ENCODE data around the gene SREBF2. TPM values are rescaled to one million over a fixed set of nuclear protein-coding genes. Genes with fewer than 3 reads are reported as not detected.

SREBF2 gene
- total and polyA plus RNA-seq, 2 of the 13 experiments (the other 11 are each of a cell fraction or from before 2014, with no cell fraction given) = 53.8 to 72.6 TPM

- CTCF ChIA-PET (ENCODE audit: low intra/inter-chr PET ratio, low total read pairs) = no interaction called here
- in situ Hi-C loops (cut with HindIII; ENCODE audit: extremely low pct_ligation_motif_present, low pct_unique_long_range_greater_than_20kb) (no loop called here), intact Hi-C loops (cut with micrococcal nuclease; ENCODE audit: unreplicated experiment) (loop anchor here (5.0 kb wide), 1 partner anchor 37 kb away; no protein-coding TSS in a partner anchor)
- peaks cover 1 to 45% of the 10 kb centered on the region in 2 experiments; a peak in 4 of 5 replicates for H3K36me3 ChIP-seq (replicated peaks in 1 of 2; ENCODE audit: control insufficient read depth in 1 of 2, insufficient read depth in 2 of 2, low read length in 2 of 2)
- no peak overlapping the region for H3K4me3 ChIP-seq (replicated peaks in 1 of 3; ENCODE audit: insufficient read depth in 1 of 3, low read depth in 2 of 3, low read length in 3 of 3)
- 93% methylated on average over 5 of the region's 5 CpGs for WGBS (ENCODE audit: low lambda C conversion rate)
- H2AFZ ChIP-seq (ENCODE audit: low read length) = no peak overlapping the region
- H3K4me2 ChIP-seq (ENCODE audit: low read depth, low read length) = no peak overlapping the region
- DNase-seq (ENCODE audit: low spot score) (no peak), FAIRE-seq (no peak), ATAC-seq (no peak)
- no peaks in the 10 kb centered on the region for H3K4me1 ChIP-seq (ENCODE audit: insufficient read depth, low read length)
- H4K20me1 ChIP-seq (ENCODE audit: insufficient read depth, low read length) = no peaks in the 10 kb centered on the region
- no peaks in the 10 kb centered on the region for H3K9me3 ChIP-seq (ENCODE audit: low read length)
- no peaks in the 10 kb centered on the region for H3K27me3 ChIP-seq (ENCODE audit: control insufficient read depth in 1 of 2, insufficient read depth in 2 of 2, low read length in 2 of 2)
- TF ChIP-seq IRF9 (CRISPR knock-in tag; IDR thresholded peaks at IDR 0.05; ENCODE audit: borderline replicate concordance) = no peak
- peak; percentile 2 to 52; a peak in 2 of 4 replicates for TF ChIP-seq MAFK (conservative IDR thresholded peaks at IDR 0.05 in 1 of 2, IDR thresholded peaks at IDR 0.05 in 1 of 2; ENCODE audit: low read length in 2 of 2)
- no peak overlapping the region for H3K9ac ChIP-seq (ENCODE audit: insufficient read depth, low read depth, low read length)
- no peaks in the 10 kb centered on the region for H3K79me2 ChIP-seq (ENCODE audit: insufficient read depth, low read length)
- POLR2A ChIA-PET = no interaction called here
- H3K27ac ChIP-seq (ENCODE audit: extremely low read length, insufficient read depth, low read length) = no peak overlapping the region
- no TSS peak for BruUV-seq (replicated peaks)
These were observed 12.5 kb upstream of the SREBF2 start for GRCh38 chr22:41820447-41820846.

GRCh38 chr22:41821471-41822316 is 11.2 kb upstream of the SREBF2 start:
- H4K20me1 ChIP-seq (ENCODE audit: insufficient read depth, low read length) = no peaks in the 10 kb centered on the region

More at GRCh38 chr22:41821471-41822316, 11.2 kb upstream of the SREBF2 start:
- Histone ChIP-seq H3K4me1 (ENCODE audit: insufficient read depth, low read length) (no peaks in the 10 kb centered on the region), H3K79me2 (ENCODE audit: insufficient read depth, low read length) (no peaks in the 10 kb centered on the region), H3K9ac (ENCODE audit: insufficient read depth, low read depth, low read length) (no peak overlapping the region), H3K36me3 (replicated peaks in 1 of 2; ENCODE audit: control insufficient read depth in 1 of 2, insufficient read depth in 2 of 2, low read length in 2 of 2) (peaks cover 1 to 38% of the 10 kb centered on the region in 2 experiments; a peak in 4 of 5 replicates), H3K27ac (ENCODE audit: extremely low read length, insufficient read depth, low read length) (no peak overlapping the region), H3K4me3 (replicated peaks in 1 of 3; ENCODE audit: insufficient read depth in 1 of 3, low read depth in 2 of 3, low read length in 3 of 3) (no peak overlapping the region), H3K4me2 (ENCODE audit: low read depth, low read length) (no peak overlapping the region), H3K9me3 (ENCODE audit: low read length) (no peaks in the 10 kb centered on the region), H3K27me3 (ENCODE audit: control insufficient read depth in 1 of 2, insufficient read depth in 2 of 2, low read length in 2 of 2) (no peaks in the 10 kb centered on the region), H2AFZ (ENCODE audit: low read length) (no peak overlapping the region)
- in situ Hi-C loops (cut with HindIII; ENCODE audit: extremely low pct_ligation_motif_present, low pct_unique_long_range_greater_than_20kb) = no loop called here
- ATAC-seq (no peak), FAIRE-seq (no peak), DNase-seq (ENCODE audit: low spot score) (no peak)
- no TSS peak for BruUV-seq (replicated peaks)
- ChIA-PET CTCF (ENCODE audit: low intra/inter-chr PET ratio, low total read pairs) (interaction anchor here (1.6 to 2.2 kb wide), 2 partner anchors 36 to 120 kb away, joined by 6 to 15 read pairs; no protein-coding TSS in a partner anchor), POLR2A (no interaction called here)
- intact Hi-C loops (cut with micrococcal nuclease; ENCODE audit: unreplicated experiment) = loop anchor here (5.0 kb wide), 1 partner anchor 36 kb away; no protein-coding TSS in a partner anchor
- 90% methylated on average over 12 of the region's 12 CpGs for WGBS (ENCODE audit: low lambda C conversion rate)
- TF ChIP-seq GRHL1 (CRISPR knock-in tag; conservative IDR thresholded peaks at IDR 0.05) = no peak
- no peak for TF ChIP-seq KDM4B (CRISPR knock-in tag; IDR thresholded peaks at IDR 0.05)
- TF ChIP-seq ZNF546 (CRISPR knock-in tag; conservative IDR thresholded peaks at IDR 0.05) = no peak
- no peak for TF ChIP-seq NFIB (CRISPR knock-in tag; IDR thresholded peaks at IDR 0.05; ENCODE audit: borderline replicate concordance)
- TF ChIP-seq KDM1A (CRISPR knock-in tag; IDR thresholded peaks at IDR 0.05) = no peak

Data from HepG2 (cell line).